Measurements from ENCODE around the gene GPR146.

- TF ChIP-seq GATA3 (IDR thresholded peaks at IDR 0.05; ENCODE audit: low read depth, low read length) (no peak), GATA2 (IDR thresholded peaks at IDR 0.05; ENCODE audit: low read depth, low read length) (no peak)
These were observed 48.8 kb upstream of the GPR146 start for GRCh38 chr7:995571-995970.

All from SH-SY5Y (cell line).